ENCODE results near the gene MAST2.

- no peak for TF ChIP-seq POLR2AphosphoS5 (IDR thresholded peaks at IDR 0.05; ENCODE audit: low read depth, low read length)
- no peak for TF ChIP-seq POLR2A (IDR thresholded peaks at IDR 0.05; ENCODE audit: low read depth, low read length)
These were observed 262.0 kb downstream of the MAST2 start for GRCh38 chr1:46065405-46065804.
